AG09319 (cell line): ENCODE data around the gene DNAH8.

Experiments used
- DNase-seq: peaks from one replicate; pipeline ENCODE4 v3.0.0-alpha.2; 2010; ENCODE audit warnings: low read depth; ENCODE audit errors: extremely low read depth
- CTCF ChIP-seq: IDR thresholded peaks from 2 replicates; pipeline ENCODE4 v1.5.1; 2011; ENCODE audit warnings: low read depth, mild to moderate bottlenecking, inconsistent platforms, low read length, moderate library complexity

Gene DNAH8

GRCh38 chr6:38750968-38751615 lies 36.0 kb downstream of the DNAH8 start:
- no peak for TF ChIP-seq CTCF
- DNase-seq, result no peak

- TF ChIP-seq CTCF, result no peak
- DNase-seq, result no peak
Measured at GRCh38 chr6:38753707-38754106, 38.6 kb downstream of the DNAH8 start.

GRCh38 chr6:38755207-38755606 lies 40.1 kb downstream of the DNAH8 start:
- no peak for TF ChIP-seq CTCF
- no peak for DNase-seq

- TF ChIP-seq CTCF, result no peak
- no peak for DNase-seq
Measured at GRCh38 chr6:38755874-38756273, 40.8 kb downstream of the DNAH8 start.

GRCh38 chr6:38760097-38760496 lies 45.0 kb downstream of the DNAH8 start:
- no peak for DNase-seq
- no peak for TF ChIP-seq CTCF

GRCh38 chr6:38762848-38763247 lies 47.7 kb downstream of the DNAH8 start:
- no peak for DNase-seq
- no peak for TF ChIP-seq CTCF

- TF ChIP-seq CTCF, result no peak
- no peak for DNase-seq
Measured at GRCh38 chr6:38767560-38767959, 52.4 kb downstream of the DNAH8 start.
